H1 (cell line): ENCODE measurements around the gene CADM1. TPM values are rescaled to one million over a fixed set of nuclear protein-coding genes. Genes with fewer than 3 reads are reported as not detected.

Source experiments
- CTCF ChIP-seq, 3 experiments: IDR thresholded peaks; 1 replicate in 2 of 3; 2 replicates in 1 of 3; pipeline versions ENCODE4 v1.5.1 to v1.6.1; 2011; ENCODE audit warnings: low read length in 3 of 3, mild to moderate bottlenecking in 3 of 3, inconsistent platforms in 2 of 3, low read depth in 1 of 3, moderate library complexity in 1 of 3; ENCODE audit not compliant: insufficient read depth in 1 of 3; ENCODE audit errors: control extremely low read depth in 1 of 3
- SP1 ChIP-seq: IDR thresholded peaks from 2 replicates; pipeline ENCODE4 v1.6.1; 2011; ENCODE audit warnings: low read depth, low read length
- polyA plus RNA-seq, 7 experiments: library from polyadenylated mRNA; depleted of rRNA in 3 of 7; stranded (reverse) in 5 of 7; unstranded in 2 of 7; fragments of >200 nt in 5 of 7; fragments of 200-250 nt in 2 of 7; gene quantifications; 1 replicate in 5 of 7; 2 replicates in 1 of 7; 4 replicates in 1 of 7; pipeline versions ENCODE4 v1.2.1 to v1.2.3, GENCODE V29; 2011 to 2013; ENCODE audit warnings: missing spikeins in 2 of 7, mixed read lengths in 2 of 7
- total RNA-seq: library from RNA; stranded (reverse); fragmentation: NEBNext Ultra II Directional; extraction: Animal tissue kit (Norgen Biotek cat#: 25700); gene quantifications from 2 replicates; pipeline ENCODE4 v1.2.1, GENCODE V29; 2021

Gene CADM1
- total and polyA plus RNA-seq, 2 of the 8 experiments (the other 6 are each of a cell fraction or from before 2014, with no cell fraction given), result 8.3 to 25.3 TPM

DNA sequence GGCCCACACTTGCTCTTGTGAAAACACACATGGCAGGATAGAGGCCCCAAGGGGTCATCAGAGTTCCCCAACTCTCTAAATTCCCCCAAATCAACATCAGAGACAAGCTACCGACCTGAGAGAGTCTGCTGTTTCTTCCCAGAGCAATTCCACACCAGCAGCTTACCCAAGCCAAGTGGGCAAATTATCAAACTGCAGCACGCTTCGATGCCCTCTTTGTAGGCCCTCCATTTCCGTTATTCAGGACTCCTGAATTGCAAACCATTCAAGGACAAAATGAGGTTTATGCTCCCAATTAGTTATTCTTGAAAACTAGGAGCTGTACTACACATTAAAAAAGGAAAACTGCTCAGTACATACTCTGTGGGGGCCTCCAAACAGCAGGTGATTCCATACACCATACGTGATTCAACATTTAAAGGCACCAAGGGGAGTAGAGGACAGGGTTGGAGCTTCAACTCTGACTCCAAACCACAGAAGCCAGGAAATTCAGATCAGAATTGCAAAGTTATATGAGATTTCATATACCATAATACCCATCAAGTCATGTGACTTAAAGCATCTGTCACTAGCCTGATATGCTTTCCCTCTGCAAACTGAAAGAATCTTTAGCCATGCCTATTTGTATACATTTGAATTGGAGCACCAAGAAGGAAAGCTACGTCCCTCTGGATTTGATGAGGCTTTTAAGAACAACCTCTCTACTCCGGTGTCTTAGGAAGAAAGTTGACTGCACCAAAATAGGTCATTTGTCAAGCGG is 234.8 kb downstream of the CADM1 start (continued):
- TF ChIP-seq CTCF (IDR thresholded peaks at IDR 0.05; ENCODE audit: control extremely low read depth in 1 of 3, insufficient read depth in 1 of 3, low read depth in 1 of 3, low read length in 3 of 3) (no peak), SP1 (no peak)
- TF ChIP-seq, all 59 proteins: peak for 0
